Bone marrow (tissue), 2 donors: ENCODE measurements around the gene SUGCT.
"Not testable (repeated sequence)": the region's sequence is repeated elsewhere in the genome, so short reads cannot be mapped to it uniquely, and the experiment has no call there.

Experiments
- DNase-seq, 2 donors: peaks; one replicate each; lab custom pipeline; 2025; lab: John Stamatoyannopoulos, UW

The SUGCT gene

DNA sequence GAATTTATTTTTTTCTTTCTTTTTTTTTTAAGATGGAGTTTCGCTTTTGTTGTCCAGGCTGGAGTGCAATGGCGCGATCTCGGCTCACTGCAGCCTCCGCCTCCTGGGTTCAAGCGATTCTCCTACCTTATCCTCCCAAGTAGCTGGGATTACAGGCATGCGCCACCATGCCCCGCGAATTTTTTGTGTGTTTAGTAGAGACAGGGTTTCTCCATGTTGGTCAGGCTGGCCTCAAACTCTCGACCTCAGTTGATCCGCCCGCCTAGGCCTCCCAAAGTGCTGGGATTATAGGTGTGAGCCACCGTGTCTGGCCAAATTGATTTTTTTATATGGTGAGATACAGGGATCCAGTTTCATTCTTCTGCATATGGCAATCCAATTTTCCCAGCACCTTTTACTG, 5.1 kb downstream of the SUGCT start:
- DNase-seq, result not testable (repeated sequence)

DNA sequence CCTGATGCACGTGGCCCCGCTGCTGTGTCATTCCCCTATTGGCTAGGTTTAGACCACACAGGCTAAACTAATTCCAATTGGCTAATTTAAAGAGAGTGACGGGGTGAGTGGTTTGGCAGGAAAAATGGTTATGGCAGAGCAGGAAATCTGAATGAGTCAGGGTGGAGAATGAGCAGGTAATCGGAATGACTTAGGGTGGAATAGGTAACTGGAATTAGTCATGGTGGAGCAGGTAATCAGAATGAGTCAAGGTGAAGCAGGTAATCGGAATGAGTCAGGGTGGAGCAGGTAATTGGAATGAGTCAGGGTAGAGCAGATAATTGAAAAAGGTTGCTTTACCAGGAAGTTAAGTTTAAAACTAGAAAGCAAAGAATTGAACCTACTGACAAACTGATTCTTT, 7.1 kb downstream of the SUGCT start:
- not testable (repeated sequence) for DNase-seq

DNA sequence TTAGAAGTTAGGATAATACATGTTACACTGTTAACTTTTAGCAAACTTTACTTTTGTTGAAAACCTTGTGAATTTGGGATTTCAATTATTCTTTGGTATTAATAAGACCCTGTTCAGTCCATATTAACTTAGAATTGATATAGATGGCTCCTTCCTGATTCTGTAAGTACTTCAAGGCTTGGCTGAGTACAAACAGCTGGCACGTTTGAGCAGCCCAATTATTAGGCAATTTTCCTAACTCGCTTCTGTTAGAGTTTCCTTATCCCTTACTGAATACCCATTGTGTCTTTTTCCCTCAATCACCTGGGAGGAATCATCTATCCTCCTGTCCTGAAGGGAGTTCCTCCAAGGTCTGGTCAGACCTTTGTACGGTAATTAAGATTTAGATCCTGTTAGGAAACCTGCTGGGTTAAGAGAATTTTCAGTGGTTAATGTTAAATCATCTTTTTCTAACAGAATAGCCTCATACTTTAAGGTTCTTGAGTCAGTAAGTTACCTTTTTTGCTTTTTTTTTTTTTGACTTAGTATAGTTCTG, 10.9 kb downstream of the SUGCT start:
- not testable (repeated sequence) for DNase-seq

DNA sequence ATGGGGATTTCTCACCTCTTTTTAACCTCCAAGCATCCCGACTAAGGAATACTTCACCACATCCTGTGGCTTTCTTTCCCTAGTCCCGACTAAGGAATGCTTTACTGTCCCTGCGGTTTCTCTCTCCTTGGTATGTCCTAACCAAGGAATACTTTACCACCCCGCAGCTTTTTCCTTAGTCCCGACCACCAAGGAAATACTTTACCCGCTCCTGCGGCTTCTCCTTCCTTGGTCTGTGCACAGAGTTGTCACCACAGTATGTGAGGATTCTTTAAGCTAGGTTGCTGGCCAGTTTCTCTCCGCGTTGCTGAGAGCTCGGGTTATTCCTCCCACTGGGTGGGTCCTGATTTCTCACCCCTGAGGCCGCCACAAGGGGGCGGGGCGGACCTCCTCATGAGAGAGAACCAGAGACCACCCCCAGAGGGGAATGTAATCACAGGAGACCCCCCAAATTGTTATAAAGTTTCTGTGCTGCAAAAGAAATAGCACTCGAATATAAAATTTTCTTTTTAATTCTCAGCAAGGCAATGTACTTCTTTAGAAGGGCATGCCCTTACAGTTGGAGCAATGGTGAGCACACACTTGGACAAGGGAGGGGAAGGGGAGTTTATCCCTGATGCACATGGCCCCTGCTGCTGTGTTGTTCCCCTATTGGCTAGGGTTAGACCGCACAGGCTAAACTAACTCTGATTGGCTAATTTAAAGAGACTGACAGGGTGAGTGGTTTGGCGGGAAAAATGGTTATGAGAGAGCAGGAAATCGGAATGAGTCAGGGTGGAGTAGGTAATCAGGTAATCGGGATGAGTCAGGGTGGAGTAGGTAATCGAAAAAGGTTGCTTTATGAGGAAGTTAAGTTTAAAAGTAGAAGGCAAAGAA, 12.8 kb downstream of the SUGCT start:
- no peak for DNase-seq

DNA sequence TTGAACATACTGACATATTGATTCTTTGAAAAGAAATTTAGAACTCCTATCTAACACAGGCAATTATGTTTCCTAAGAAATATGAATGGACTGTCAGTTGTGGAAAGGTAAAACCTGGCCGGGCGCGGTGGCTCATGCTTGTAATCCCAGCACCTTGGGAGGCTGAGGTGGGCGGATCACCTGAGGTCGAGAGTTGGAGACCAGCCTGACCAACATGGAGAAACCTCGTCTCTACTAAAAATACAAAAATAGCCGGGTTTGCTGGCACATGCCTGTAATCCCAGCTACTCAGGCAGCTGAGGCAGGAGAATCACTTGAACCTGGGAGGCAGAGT, 13.4 kb downstream of the SUGCT start:
- DNase-seq, result not testable (repeated sequence)

DNA sequence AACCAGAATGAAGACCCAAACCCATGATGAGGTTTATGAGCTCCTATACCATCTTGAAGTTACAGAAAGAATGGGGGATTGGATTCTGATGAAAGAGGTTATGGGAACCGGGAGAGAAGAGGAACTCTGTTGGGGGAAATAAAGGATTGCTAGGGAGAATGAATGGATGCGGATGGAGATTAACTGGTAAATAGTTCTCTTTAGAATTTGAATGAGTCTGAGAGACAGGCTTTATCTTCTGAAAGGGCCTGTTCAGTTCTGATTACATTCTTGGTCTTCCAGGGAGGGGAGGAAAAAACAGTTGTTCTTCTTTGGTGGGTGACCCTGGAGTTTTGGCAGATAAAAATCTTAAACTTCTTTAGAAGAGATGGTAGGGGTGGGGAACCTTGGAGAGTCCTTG, 13.9 kb downstream of the SUGCT start:
- no peak for DNase-seq

DNA sequence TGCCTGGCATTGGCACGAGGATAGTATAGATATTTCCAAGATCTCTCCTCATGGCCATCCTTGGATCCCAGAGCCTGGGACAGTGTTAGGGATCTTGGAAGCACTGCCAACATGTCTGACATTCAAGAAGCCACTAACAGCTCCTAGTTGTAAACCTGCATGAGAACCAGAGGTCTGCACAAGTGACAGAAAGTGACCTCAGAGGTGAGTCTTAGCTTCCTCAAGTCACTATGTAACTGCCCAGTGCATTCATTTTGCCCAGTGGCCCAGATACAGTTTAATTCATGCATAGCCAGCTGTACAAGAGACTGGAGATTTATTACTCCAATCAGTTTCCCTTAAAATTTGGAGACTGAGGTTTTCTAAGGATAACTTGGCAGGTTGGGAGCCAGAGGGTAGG, 16.7 kb downstream of the SUGCT start:
- no peak for DNase-seq

DNA sequence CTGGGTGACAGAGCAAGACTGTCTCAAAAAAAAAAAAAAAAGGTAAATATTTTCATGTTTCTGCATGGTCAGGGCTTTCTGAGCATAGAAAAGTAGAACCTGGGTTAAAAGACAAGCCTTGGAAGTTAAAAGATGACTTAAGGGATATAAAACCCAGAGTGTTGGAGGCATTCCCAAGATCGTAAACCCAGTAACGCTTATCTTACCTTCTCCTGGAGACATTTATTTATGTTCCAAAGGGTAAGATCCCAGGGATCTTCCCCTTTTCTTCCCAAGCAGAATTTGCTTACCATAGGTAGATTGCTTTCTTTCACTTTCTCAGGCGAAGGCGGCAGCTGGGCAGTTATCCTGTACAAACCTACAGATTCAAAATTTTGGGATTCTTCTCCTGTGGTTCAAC, 22.2 kb downstream of the SUGCT start:
- DNase-seq, result no peak

DNA sequence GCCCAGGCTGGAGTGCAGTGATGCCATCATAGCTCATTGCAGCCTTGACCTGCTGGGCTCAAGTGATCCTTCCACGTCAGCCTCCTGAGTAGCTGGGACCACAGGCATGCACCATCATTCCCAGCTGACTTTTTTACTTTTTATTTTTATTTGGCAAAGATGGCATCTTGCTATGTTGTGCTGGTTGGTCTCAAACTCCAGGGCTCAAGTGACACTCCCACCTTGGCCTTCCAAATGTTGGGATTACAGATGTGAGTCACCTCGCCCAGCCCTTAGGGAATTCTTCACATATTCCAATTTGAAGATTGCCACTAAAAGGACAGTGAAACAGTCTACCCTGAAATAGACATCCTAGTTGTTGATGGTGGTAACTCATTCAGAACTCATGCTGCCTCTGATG, 27.7 kb downstream of the SUGCT start:
- no peak for DNase-seq

DNA sequence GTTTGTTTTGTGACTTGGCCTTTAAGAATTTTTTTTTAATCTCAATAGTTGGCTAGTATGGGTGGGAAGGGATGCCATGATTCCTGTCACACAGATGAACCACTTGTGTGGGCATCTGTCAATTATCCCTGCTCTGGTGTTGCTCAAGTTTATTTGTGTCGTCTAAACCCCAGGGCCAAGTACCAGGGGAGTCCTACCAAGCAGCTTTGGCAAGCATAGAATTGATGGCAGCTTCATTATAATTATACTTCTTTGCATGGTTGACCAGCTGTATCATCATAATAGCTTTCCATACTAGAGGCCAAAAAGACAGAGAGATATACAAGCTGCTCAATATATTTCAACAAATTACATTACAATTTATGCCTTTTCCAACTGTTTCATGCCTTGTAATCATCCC, 30.4 kb downstream of the SUGCT start:
- no peak for DNase-seq

DNA sequence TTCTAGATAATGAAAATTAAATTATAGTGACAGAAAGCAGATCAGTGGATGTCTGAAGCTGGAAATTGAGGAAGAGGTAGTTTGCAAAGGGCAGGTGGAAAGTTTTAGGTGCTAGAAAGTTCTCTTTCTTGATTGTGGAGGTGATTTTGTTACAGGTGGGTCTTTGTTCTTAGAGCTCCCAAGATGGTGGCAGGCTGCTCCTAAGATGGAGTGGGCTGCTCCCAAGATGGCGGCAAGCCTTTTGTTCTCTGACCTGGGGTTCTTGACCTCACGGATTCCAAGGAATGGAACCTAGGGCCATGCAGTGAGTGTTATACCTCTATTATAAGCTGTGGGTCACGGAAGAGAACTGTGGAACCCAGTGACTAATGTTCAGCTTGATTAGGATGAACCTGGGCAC, 32.5 kb downstream of the SUGCT start:
- DNase-seq, result no peak

DNA sequence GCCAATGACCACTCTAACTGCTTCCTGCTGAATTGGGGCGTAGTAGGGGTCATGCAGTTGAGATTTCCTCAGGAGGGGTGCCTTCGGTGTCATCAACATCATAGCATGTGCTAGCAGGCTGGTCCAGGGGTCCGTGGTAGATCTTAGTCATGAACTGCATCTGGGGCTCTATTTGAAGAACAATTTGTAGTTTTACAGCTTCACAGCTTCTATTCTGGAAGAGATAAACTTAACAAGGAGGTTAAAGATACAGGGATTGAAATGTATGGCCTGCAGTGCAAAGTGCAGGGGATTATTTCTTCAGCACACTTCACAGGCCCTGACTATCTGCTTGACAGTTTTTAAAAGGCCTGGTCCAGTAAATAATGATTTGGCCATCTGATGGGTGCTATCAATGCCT, 33.5 kb downstream of the SUGCT start:
- not testable (repeated sequence) for DNase-seq

DNA sequence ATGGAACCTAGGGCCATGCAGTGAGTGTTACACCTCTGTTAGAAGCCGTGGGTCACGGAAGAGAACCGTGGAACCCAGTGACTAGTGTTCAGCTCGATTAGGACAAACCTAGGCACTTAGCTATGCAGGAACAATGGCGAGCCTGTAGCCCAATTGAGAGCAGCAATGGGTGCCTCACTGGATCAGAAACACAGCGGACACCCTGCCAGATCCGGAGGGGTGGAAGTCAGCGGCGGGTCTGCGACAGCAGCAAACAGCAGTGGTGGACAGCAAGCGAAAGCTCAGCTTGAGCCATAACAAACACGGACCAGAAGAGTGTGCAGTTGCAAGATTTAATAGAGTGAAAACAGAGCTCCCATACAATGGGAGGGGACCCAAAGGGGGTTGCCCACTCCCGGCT, 38.3 kb downstream of the SUGCT start:
- not testable (repeated sequence) for DNase-seq

DNA sequence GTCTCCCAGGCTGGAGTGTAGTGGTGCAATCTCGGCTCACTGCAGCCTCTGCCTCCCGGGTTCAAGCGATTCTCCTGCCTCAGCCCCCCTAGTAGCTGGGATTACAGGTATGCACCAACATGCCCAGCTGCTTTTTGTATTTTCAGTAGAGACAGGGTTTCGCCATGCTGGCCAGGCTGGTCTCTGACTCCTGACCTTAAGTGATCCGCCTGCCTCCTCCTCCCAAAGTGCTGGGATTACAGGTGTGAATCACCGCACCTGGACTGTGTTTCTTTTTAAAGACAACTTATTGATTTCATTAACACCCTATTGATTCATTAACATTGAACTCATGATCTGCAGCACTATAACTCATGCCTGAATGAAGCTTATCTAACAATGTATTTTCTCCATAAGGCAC, 40.5 kb downstream of the SUGCT start:
- not testable (repeated sequence) for DNase-seq

DNA sequence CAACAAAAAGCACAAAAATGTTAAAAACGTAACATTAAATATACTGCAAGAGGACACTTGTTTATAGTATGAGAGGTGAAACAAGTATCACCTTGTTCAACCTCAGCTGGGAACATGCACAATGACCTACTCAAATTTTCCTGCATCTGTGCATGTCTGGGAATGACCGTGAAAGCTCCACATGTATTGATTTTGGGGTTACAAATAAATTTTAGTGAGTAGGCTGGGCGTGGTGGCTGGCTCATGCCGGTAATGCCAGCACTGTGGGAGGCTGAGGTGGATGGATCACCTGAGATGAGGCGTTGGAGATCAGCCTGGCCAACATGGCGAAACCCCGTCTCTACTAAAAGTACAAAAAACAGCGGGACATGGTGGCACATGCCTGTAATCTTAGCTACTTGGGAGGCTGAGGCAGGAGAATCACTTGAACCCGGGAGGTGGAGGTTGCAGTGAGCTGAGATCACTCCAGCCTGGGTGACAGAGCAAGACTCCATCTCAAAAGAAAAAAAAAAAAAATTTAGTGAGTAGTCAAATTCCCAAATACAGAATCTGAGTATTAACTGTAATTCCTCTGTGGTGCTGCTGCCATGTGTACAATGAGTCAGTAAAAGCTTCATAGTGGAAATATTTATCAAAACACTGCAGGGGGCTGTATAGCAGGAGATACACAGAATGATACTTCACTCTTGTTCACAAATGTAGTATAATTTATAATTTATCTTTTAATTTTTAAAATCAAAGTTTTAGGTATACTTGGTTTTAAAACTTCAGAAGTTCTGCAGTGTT, 41.1 kb downstream of the SUGCT start:
- DNase-seq, result no peak

DNA sequence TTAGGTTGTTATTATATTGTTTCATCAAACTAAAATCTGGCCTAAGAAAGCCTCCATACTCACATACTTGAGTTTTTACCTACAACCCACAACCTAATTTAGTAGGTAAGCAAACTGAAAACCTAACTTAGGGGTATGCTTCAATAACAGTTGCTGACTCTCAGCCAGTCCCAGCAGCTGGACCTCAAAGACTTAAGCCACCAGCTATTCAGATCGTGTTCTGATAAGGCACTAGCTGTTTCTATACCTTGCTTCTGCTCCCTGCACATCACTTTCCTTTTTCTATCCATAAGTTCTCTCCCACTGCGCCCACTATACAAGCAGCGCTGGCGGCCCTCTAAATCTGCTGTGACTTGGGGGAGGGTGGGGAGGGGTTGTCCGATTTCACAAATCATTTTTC, 42.3 kb downstream of the SUGCT start:
- no peak for DNase-seq

DNA sequence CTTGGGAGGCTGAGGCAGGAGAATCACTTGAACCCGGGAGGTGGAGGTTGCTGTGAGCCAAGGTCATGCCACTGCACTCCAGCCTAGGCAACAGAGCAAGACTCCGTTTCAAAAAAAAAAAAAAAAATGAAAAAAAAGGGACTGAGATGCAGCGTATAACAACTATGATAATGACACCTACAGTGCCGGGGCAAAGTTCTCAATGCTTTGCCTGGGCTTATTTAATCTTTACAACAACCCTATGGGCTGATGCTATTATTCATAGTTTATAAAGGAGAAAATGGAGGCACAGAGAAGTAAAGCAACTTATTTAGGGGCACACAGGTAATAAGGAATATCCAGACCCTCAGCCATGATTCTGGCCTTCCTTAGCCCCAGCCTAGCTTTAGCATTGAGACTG, 47.6 kb downstream of the SUGCT start:
- no peak for DNase-seq

DNA sequence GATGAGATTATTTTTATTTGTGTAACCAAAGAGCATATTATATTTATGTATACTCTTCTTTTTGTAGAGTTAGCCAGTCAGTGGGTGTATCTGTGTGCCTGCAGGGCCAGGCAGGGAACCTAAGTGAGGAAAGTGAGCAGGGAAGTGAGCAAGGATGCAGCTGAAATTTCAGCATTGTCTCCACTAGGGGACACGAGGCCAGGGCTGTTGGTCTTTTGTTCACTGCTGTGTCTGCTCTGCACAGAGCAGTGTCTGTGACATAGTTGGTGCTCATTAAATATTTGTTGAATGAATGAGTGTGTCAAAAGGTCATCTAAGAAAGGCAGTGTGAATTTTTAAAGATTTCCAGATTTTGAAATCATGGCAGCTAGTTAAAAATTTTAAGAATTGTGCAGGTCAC, 51.8 kb downstream of the SUGCT start:
- DNase-seq, result no peak

DNA sequence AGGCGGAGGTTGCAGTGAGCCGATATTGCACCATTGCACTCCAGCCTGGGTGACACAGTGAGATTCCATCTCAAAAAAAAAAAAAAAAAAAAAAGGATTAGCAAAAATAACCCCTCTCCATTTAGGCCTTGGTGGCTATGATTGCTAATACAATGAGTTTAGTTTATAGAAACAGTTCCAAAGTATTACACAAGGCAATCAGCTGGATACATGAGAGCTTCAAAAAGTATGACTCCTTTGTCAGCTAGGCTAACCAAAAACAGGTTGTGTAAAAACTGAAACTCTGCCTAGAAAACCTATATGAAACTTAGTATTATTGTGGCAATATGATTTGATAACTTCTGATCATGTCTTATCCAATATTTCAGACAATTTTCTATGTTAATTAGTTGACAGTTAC, 57.2 kb downstream of the SUGCT start:
- no peak for DNase-seq

DNA sequence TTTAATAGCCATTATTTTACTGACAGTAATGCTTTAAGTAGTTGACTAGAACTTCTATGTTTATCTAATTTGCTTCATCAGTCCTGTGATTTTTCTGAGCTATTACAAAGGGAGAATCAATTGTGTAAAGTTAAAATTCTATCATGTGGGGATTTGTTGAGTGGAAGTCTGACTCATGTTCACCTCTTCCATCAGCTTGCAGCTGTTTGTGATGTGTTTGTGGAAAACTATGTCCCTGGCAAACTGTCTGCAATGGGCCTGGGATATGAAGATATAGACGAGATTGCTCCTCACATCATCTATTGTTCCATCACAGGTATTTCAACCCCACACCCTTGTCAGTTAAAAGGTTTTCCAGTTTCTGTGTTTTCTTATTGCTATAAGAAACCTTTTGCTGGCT, 59.9 kb downstream of the SUGCT start:
- no peak for DNase-seq

DNA sequence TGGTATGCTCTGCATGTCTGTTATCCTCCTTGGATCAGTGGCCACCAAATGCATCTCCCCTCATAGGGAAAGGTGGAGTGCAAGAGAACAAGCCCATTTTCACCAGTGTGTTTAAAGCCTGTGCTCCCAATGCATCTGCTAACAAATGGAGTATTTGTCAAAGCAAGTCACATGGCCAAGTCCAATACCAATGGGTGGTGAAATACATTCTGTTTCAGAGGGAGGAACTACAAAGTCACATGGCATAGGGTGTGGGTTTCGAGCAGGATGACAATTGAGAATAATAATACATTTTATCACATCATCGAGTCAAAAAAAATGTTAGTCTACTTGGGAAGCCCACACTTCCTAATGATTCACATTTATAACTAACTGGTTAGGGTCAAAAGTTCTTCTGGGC, 62.7 kb downstream of the SUGCT start:
- no peak for DNase-seq

DNA sequence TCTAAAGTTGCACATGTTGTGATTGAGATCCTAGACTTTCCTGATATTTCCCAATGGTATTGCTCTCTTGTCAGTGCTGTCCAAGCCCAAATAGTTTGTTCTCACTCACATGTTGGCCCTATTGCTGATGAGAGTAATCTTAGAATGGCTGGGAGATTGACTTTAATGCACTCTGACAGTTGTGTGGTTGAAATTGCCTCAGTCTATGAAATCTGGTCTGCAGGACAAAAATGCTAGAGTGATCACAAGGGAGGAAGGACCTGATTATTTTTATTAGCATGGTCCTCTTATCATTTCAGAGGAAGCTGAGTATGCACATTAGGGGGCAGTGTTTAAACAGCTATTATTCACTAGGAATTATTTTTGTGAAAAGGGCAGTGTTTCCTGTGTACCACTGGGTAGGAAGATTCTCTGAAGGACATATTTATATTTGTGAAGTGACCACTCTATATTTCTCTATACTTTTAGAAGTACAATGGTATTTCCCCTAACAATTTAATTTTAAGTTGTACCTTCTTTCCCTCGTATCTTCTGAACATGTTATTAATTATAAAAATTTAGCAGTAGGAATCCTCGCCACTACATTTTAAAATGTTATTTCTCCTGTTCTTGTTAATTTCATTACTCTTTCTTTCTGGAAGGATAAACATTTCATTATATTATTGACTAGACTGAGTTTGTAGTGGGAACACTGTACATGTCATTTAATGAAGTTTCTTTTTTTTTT, 64.4 kb downstream of the SUGCT start:
- no peak for DNase-seq

DNA sequence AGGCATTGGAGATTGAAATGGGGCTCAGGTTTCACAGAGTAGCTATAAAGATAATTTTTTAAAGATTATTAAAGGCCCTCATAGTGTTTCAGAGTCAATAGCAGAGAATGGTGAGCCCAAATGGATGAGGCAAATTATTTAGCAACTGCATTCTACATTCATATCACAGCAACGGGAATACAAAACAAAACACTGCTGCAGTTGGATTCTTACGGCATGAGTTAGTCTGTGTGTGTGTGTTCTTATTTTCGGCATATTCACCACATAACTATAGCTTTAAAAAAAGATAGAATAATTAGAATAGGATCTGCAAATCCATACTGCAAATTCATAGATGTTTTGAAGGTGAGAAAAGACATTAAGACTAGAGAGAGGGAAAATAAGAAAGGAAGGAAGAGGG, 66.0 kb downstream of the SUGCT start:
- DNase-seq, result no peak
